CD4-positive, alpha-beta memory T cell (primary cell): ENCODE data around the gene TCERG1L. TPM values are rescaled to one million over a fixed set of nuclear protein-coding genes. Genes with fewer than 3 reads are reported as not detected.

Experiments used
- CTCF ChIA-PET: fragments of 350-600 bp; sonication (Branson Sonifier 250); formaldehyde crosslinking; loops from one replicate; lab custom pipeline; 2021; ENCODE audit warnings: inconsistent platforms; ENCODE audit not compliant: partially characterized antibody; lab: Charles Lee
- POLR2A ChIA-PET: fragments of 350-600 bp; sonication (Branson Sonifier 250); formaldehyde crosslinking; loops from one replicate; lab custom pipeline; 2021; ENCODE audit not compliant: partially characterized antibody; lab: Charles Lee
- DNase-seq, 5 donors: peaks; one replicate each; pipeline versions ENCODE4 v3.0.0 to v3.0.0-alpha.2; 2020 to 2022; ENCODE audit warnings: mixed read lengths in 1 of 5
- H3K27ac ChIP-seq: one replicate; pipeline ENCODE4 v1.7.0; 2013; ENCODE audit warnings: low read depth, low read length
- H3K27me3 ChIP-seq: 2 replicates; pipeline ENCODE4 v1.7.0; 2013; ENCODE audit warnings: mild to moderate bottlenecking, low read length, moderate library complexity; ENCODE audit not compliant: insufficient read depth
- H3K36me3 ChIP-seq: 2 replicates; pipeline ENCODE4 v1.7.0; 2013; ENCODE audit warnings: mild to moderate bottlenecking, low read length, moderate library complexity; ENCODE audit not compliant: insufficient read depth
- H3K4me1 ChIP-seq: 2 replicates; pipeline ENCODE4 v1.7.0; 2013; ENCODE audit warnings: mild to moderate bottlenecking, low read length, moderate library complexity; ENCODE audit not compliant: insufficient read depth
- H3K4me3 ChIP-seq, 2 donors: one replicate each; pipeline ENCODE4 v1.7.0; 2013; ENCODE audit warnings: low read length in 2 of 2, mild to moderate bottlenecking in 1 of 2
- H3K9me3 ChIP-seq, 2 donors: one replicate each; pipeline ENCODE4 v1.7.0; 2013; ENCODE audit warnings: low read length in 2 of 2, control low read depth in 1 of 2; ENCODE audit not compliant: control insufficient read depth in 1 of 2
- H3K27ac Mint-ChIP-seq, 7 donors: one replicate each; pipeline ENCODE4 v1.8.0; 2020 to 2021; ENCODE audit warnings: mixed read lengths in 7 of 7, mild to moderate bottlenecking in 6 of 7, inconsistent platforms in 3 of 7, moderate library complexity in 3 of 7
- H3K27me3 Mint-ChIP-seq, 2 donors: one replicate each; pipeline ENCODE4 v1.8.0; 2020 to 2021; ENCODE audit warnings: mixed read lengths in 2 of 2
- H3K36me3 Mint-ChIP-seq, 2 donors: one replicate each; pipeline ENCODE4 v1.8.0; 2020 to 2021; ENCODE audit warnings: mixed read lengths in 2 of 2, inconsistent platforms in 1 of 2, mild to moderate bottlenecking in 1 of 2
- H3K4me1 Mint-ChIP-seq, 4 donors: one replicate each; pipeline ENCODE4 v1.8.0; 2020 to 2021; ENCODE audit warnings: mixed read lengths in 4 of 4, mild to moderate bottlenecking in 1 of 4
- H3K4me3 Mint-ChIP-seq, 8 donors: one replicate each; pipeline ENCODE4 v1.8.0; 2020 to 2021; ENCODE audit warnings: mixed read lengths in 8 of 8, mild to moderate bottlenecking in 7 of 8, moderate library complexity in 6 of 8, inconsistent platforms in 3 of 8
- H3K9me3 Mint-ChIP-seq, 8 donors: one replicate each; pipeline ENCODE4 v1.8.0; 2020 to 2021; ENCODE audit warnings: mixed read lengths in 8 of 8, mild to moderate bottlenecking in 5 of 8, inconsistent platforms in 3 of 8, moderate library complexity in 1 of 8
- intact Hi-C: fragments of 100-400 bp; cut with micrococcal nuclease; formaldehyde crosslinking; loops from one replicate; pipeline ENCODE4 v1.15.1; 2023
- polyA plus RNA-seq, 2 donors: library from polyadenylated mRNA; unstranded; fragments of 300-500 nt; fragmentation: Illumina TruSeq; gene quantifications; one replicate each; pipeline ENCODE4 v1.2.3, GENCODE V29; 2021
- total RNA-seq, 2 experiments: library from RNA; stranded (reverse); gene quantifications; one replicate each; pipeline ENCODE4 v1.2.3, GENCODE V29; 2021

TCERG1L gene
- total and polyA plus RNA-seq, 4 experiments from 2014 or later: not detected

DNA sequence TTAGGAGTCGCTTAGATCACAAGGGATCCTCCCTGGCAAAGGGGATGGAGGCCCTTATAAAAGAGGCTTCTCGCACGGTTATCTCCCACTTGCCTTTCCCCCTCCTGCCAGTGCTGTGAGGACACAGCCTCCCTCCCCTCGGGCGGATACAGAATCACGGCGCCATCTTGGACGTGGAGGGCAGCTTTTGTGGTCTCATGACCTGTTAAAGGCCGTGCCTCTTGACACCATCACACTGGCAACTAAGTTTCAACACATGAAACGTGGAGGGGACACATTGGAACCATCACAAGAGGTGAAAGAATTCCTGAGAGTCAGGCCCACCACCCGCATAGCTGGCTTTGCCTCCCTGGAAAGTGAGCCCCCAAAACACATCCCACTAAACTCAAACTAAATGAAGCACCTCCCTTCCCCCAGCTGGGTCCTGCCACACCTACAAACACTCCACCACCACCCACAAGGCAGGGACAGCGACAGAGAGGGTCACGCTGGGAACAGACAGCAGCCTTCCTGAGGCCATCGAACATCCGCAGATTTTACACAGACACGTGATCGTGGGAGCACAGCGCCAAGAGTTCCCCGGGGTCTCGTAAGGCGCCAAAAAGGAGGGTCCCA lies 110.6 kb downstream of the TCERG1L start:
- Mint-ChIP-seq H3K27ac (no peak overlapping the region), H3K27me3 (no peaks in the 10 kb centered on the region), H3K4me1 (no peaks in the 10 kb centered on the region), H3K9me3 (peaks cover 0 to 7% (median under 1%) of the 10 kb centered on the region in 8 donors), H3K4me3 (no peak overlapping the region), H3K36me3 (no peaks in the 10 kb centered on the region)
- ChIA-PET CTCF (interaction anchor here (0.7 kb wide), 1 partner anchor 15 kb away, joined by 3 read pairs; no protein-coding TSS in a partner anchor), POLR2A (no interaction called here)
- no peaks in the 10 kb centered on the region for H3K9me3 ChIP-seq
- intact Hi-C loops: no loop called here
- H3K27me3 ChIP-seq: no peaks in the 10 kb centered on the region
- no peaks in the 10 kb centered on the region for H3K36me3 ChIP-seq
- H3K4me1 ChIP-seq: no peaks in the 10 kb centered on the region
- no peak overlapping the region for H3K4me3 ChIP-seq
- no peak overlapping the region for H3K27ac ChIP-seq
- DNase-seq: no peak

DNA sequence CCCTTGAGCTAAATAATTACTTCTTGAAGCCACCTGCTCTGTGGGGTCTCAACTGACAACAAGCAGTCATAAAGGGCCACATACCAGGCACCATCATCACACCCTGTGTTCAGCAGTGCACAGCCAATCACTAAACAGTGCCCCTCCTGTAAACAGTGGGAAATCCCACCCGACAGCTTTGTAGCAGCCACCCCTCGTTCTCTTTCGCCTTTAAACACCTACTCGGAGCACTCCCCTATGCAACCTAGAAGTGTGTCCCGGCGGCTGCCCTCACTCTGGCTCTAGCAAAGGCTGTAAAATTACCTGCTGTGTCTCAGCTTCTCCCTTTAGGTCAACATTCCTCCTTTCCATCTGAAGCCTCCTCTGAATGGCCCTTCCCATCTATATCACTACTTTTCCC lies 111.9 kb downstream of the TCERG1L start:
- H3K36me3 Mint-ChIP-seq: no peaks in the 10 kb centered on the region

DNA sequence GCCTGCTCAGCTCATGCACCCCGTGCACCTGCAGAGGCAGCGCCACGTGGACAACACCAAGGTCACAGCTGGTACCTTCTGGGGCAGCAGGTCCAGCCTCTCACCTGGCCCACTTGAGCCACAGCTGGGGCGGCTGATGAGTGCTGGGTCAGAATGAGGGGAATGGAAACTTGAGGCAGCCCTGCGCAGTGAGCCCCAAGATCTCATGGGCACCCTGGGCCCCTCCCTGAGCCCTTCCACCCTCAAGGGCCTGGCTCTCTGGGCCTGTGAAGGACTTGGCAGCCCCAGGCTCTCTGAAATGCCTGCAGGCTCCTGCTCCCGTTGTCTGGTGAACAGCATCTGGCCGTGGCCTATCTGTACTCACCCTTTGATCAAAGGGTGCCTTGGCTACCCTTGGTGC lies 112.7 kb downstream of the TCERG1L start:
- Histone ChIP-seq H3K27me3 (no peaks in the 10 kb centered on the region), H3K36me3 (no peaks in the 10 kb centered on the region), H3K4me1 (no peaks in the 10 kb centered on the region), H3K27ac (no peak overlapping the region), H3K4me3 (no peak overlapping the region), H3K9me3 (no peaks in the 10 kb centered on the region)
- no peaks in the 10 kb centered on the region for H3K36me3 Mint-ChIP-seq
- H3K4me1 Mint-ChIP-seq: no peaks in the 10 kb centered on the region
- ChIA-PET CTCF (no interaction called here), POLR2A (no interaction called here)
- H3K4me3 Mint-ChIP-seq: no peak overlapping the region
- no peaks in the 10 kb centered on the region for H3K27me3 Mint-ChIP-seq
- no peak overlapping the region for H3K27ac Mint-ChIP-seq
- peaks cover 0 to 4% (median under 1%) of the 10 kb centered on the region in 8 donors for H3K9me3 Mint-ChIP-seq
- no peak for DNase-seq
- intact Hi-C loops: no loop called here

More for the DNA sequence above, 111.9 kb downstream of the TCERG1L start:
- no peaks in the 10 kb centered on the region for H3K36me3 ChIP-seq
- no peak overlapping the region for H3K4me3 ChIP-seq
- H3K9me3 Mint-ChIP-seq: peaks cover 0 to 4% (median under 1%) of the 10 kb centered on the region in 8 donors
- DNase-seq: no peak
- intact Hi-C loops: no loop called here
- H3K27me3 ChIP-seq: no peaks in the 10 kb centered on the region
- no peak overlapping the region for H3K27ac Mint-ChIP-seq
- H3K27me3 Mint-ChIP-seq: no peaks in the 10 kb centered on the region
- ChIA-PET POLR2A (no interaction called here), CTCF (no interaction called here)
- H3K9me3 ChIP-seq: no peaks in the 10 kb centered on the region
- H3K4me1 Mint-ChIP-seq: no peaks in the 10 kb centered on the region
- H3K4me1 ChIP-seq: no peaks in the 10 kb centered on the region
- no peak overlapping the region for H3K27ac ChIP-seq
- no peak overlapping the region for H3K4me3 Mint-ChIP-seq

DNA sequence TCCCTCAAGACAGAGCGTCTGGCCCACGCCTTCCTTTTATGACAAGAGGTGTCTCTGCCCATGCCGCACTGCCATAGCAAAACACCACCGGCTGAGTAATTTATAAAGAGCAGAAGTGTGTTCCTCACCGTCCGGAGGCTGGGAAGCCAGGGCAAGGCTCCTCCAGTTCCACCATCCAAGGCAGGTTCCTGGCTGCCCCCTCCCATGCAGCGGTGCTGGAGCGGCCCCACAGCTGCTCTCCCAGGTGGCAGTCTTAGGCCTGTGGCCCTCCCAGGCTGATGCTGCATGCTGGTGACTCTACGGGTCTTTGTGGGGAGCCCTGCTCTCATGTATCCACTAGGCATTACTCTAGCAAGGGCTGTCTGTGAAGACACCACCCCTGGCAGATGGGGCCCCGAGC lies 113.1 kb downstream of the TCERG1L start:
- Histone ChIP-seq H3K4me3 (no peak overlapping the region), H3K27ac (no peak overlapping the region), H3K9me3 (no peaks in the 10 kb centered on the region), H3K4me1 (no peaks in the 10 kb centered on the region), H3K36me3 (no peaks in the 10 kb centered on the region), H3K27me3 (no peaks in the 10 kb centered on the region)
- no peak overlapping the region for H3K27ac Mint-ChIP-seq
- ChIA-PET CTCF (no interaction called here), POLR2A (no interaction called here)
- no peak overlapping the region for H3K4me3 Mint-ChIP-seq
- no peaks in the 10 kb centered on the region for H3K36me3 Mint-ChIP-seq
- H3K27me3 Mint-ChIP-seq: no peaks in the 10 kb centered on the region
- no peak for DNase-seq
- H3K9me3 Mint-ChIP-seq: peaks cover 0 to 4% (median 0%) of the 10 kb centered on the region in 8 donors
- intact Hi-C loops: no loop called here
- H3K4me1 Mint-ChIP-seq: no peaks in the 10 kb centered on the region

DNA sequence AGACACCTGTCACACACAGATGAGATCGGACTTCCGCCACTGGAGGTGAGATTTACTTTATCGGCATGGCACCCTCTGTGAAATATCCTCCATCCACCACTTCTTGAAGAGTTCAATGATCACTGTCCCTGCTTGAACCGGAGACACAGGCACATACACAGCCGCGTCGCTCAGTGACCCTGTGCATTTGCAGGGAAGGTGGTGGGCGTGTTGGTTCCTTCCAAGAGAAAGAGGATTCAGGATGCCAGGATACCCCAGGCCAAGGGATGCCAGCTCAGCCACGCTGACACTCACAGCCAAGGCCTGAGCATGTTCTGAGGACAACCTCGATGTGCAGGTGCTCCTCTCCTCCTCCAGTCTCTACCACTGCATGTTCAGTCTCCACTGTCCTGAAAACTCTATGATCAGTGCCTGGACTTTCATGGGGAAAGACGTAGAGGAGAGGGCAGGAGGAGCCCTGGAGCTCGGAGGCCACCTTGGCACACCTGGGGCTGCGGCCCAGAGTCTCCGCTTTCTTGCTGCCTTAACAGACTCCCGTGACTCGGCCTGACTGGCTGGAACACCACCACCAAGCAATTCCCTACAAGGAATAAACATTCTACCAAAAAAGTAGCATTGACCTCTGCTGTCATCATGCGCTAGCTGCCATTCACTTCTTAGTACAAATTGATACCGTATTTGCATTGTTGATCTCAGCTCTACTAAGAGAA lies 115.2 kb downstream of the TCERG1L start:
- H3K9me3 Mint-ChIP-seq: peaks cover 0 to 14% (median 8%) of the 10 kb centered on the region in 8 donors

DNA sequence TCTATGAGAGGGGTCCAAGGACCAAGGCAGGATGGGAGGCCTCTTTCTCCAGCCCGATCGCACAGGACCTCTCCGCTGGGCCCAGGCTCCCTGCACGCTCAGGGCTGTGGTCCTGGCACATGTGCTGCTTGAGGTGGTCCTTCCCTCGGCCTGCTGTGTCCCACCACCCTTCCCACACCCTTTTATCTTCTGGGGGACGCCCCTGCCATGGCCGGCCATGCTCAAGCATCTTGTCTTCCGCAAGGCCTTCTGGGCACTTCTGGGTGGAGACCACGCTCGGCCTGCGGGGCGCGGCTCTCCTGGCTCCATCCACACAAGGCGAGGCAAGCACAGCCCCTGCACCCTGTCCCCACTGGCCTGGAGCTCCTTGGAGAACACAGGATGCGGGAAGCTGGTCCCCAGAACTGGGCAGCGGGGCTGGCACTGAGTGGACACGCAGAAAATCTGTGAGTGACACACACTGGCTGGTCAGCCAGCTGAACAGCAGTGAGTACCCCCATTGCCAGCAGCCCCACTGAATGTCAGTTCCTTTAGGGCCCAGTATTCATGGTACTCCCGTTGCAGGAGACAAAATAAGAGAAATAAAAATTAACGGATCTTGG lies 115.9 kb downstream of the TCERG1L start:
- H3K4me1 Mint-ChIP-seq: no peaks in the 10 kb centered on the region
- intact Hi-C loops: no loop called here
- Histone ChIP-seq H3K9me3 (no peaks in the 10 kb centered on the region), H3K27me3 (no peaks in the 10 kb centered on the region), H3K4me3 (no peak overlapping the region), H3K4me1 (no peaks in the 10 kb centered on the region), H3K27ac (no peak overlapping the region), H3K36me3 (no peaks in the 10 kb centered on the region)
- peaks cover 0 to 16% (median 9%) of the 10 kb centered on the region in 8 donors for H3K9me3 Mint-ChIP-seq
- ChIA-PET CTCF (no interaction called here), POLR2A (no interaction called here)
- no peak for DNase-seq
- no peaks in the 10 kb centered on the region for H3K27me3 Mint-ChIP-seq
- no peak overlapping the region for H3K27ac Mint-ChIP-seq
- H3K4me3 Mint-ChIP-seq: no peak overlapping the region
- no peaks in the 10 kb centered on the region for H3K36me3 Mint-ChIP-seq

More for the DNA sequence above, 115.2 kb downstream of the TCERG1L start:
- ChIA-PET CTCF (no interaction called here), POLR2A (no interaction called here)
- Histone ChIP-seq H3K4me1 (no peaks in the 10 kb centered on the region), H3K4me3 (no peak overlapping the region), H3K27me3 (no peaks in the 10 kb centered on the region), H3K36me3 (no peaks in the 10 kb centered on the region), H3K9me3 (no peaks in the 10 kb centered on the region), H3K27ac (no peak overlapping the region)
- intact Hi-C loops: no loop called here
- no peak overlapping the region for H3K4me3 Mint-ChIP-seq
- no peak for DNase-seq
- H3K27ac Mint-ChIP-seq: no peak overlapping the region
- H3K4me1 Mint-ChIP-seq: no peaks in the 10 kb centered on the region
- H3K36me3 Mint-ChIP-seq: no peaks in the 10 kb centered on the region
- no peaks in the 10 kb centered on the region for H3K27me3 Mint-ChIP-seq

DNA sequence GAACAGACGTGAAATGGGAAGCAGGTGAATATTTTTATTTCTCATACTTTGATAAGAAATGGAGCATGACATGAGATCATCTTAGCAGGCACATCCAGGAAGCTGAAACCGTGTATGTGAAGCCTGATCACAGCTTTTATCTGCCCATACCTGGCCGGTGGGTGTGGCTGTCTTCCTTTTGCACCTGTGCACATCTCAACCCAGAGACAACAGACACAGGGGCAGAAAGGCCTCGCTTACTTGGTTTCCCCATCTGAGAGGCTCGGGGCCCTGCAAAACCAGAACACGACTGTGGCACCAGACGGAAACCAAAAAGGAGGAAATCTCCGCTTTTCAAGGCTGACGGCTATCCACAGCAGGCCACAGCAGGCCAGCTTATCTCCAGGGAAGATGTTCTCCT lies 116.4 kb downstream of the TCERG1L start:
- no peaks in the 10 kb centered on the region for H3K36me3 Mint-ChIP-seq
- no peaks in the 10 kb centered on the region for H3K27me3 Mint-ChIP-seq
- Histone ChIP-seq H3K4me3 (no peak overlapping the region), H3K36me3 (no peaks in the 10 kb centered on the region), H3K4me1 (no peaks in the 10 kb centered on the region), H3K9me3 (no peaks in the 10 kb centered on the region), H3K27ac (no peak overlapping the region), H3K27me3 (no peaks in the 10 kb centered on the region)
- CTCF ChIA-PET: no interaction called here
- intact Hi-C loops: no loop called here
- no peaks in the 10 kb centered on the region for H3K4me1 Mint-ChIP-seq
- no peak overlapping the region for H3K4me3 Mint-ChIP-seq
- POLR2A ChIA-PET: no interaction called here
- H3K9me3 Mint-ChIP-seq: peaks cover 0 to 16% (median 9%) of the 10 kb centered on the region in 8 donors
- no peak for DNase-seq
- no peak overlapping the region for H3K27ac Mint-ChIP-seq
